Stimulated activated naive CD8-positive, alpha-beta T cell treated with anti-CD3 and anti-CD28 coated beads, Interleukin-15, Interleukin-2, amounts not matched to agents 100 ng/mL and 50 ng/mL, for 24 hours (primary cell): ENCODE data around the gene CPZ.

Experiments
- H3K27ac Mint-ChIP-seq: one replicate; pipeline ENCODE4 v1.8.0; 2021; ENCODE audit warnings: mild to moderate bottlenecking, mixed read lengths
- H3K27me3 Mint-ChIP-seq: one replicate; pipeline ENCODE4 v1.8.0; 2021; ENCODE audit warnings: mixed read lengths
- H3K36me3 Mint-ChIP-seq: one replicate; pipeline ENCODE4 v1.8.0; 2021; ENCODE audit warnings: low read depth, mixed read lengths
- H3K4me1 Mint-ChIP-seq: one replicate; pipeline ENCODE4 v1.8.0; 2021; ENCODE audit warnings: low read depth, mixed read lengths
- H3K4me3 Mint-ChIP-seq: one replicate; pipeline ENCODE4 v1.8.0; 2021; ENCODE audit warnings: mild to moderate bottlenecking, mixed read lengths
- H3K9me3 Mint-ChIP-seq: one replicate; pipeline ENCODE4 v1.8.0; 2021; ENCODE audit warnings: mixed read lengths

The CPZ gene

DNA sequence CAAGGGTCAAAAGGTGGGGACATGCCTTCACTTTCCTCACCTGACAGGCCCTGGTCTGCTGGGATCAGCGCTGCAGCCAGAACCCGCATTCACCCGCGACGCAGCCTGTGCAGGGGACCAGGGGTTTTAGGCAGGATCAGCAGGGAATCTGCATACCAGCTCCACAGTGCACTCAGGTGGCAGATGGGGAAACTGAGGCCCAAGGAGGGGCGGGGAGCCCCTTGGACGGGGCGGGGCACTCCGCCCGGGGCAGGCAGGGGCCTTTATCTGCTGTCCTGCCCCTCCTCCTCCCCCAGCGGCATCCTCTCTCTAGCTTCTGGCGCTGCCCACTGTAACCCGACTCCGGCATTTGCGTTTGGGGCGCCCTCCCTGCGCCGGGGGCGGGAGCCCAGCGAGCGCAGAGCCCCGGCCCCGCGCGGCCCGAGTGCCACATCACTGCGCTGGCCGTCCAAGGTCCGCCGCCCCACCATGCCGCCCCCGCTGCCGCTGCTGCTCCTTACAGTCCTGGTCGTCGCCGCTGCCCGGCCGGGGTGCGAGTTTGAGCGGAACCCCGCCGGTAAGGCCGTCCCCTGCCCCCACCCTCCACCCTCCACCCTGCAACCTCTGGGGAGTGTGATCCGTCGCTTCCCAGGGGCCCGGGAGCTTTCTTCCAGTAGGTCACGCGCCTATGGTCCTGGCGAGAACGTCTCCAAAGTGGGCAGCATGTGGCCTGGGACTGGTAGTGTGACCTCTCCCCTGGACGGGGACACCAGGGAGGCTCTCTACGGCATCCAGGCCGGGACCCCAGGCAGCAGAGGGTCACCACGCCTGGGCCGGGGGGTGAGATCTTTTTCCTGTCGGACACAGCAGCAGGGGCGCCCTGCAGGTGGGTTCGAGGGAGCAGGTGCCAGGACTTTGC lies at the start of gene CPZ:
Gene CPZ (plus strand): TSS at position 400 of the 898 bp plus-strand sequence. CDS start 69 bp downstream, at position 469.
- Mint-ChIP-seq H3K36me3 (no peaks in the 10 kb centered on the region), H3K4me3 (no peak within 1 kb of the TSS), H3K4me1 (no peaks in the 10 kb centered on the region)

DNA sequence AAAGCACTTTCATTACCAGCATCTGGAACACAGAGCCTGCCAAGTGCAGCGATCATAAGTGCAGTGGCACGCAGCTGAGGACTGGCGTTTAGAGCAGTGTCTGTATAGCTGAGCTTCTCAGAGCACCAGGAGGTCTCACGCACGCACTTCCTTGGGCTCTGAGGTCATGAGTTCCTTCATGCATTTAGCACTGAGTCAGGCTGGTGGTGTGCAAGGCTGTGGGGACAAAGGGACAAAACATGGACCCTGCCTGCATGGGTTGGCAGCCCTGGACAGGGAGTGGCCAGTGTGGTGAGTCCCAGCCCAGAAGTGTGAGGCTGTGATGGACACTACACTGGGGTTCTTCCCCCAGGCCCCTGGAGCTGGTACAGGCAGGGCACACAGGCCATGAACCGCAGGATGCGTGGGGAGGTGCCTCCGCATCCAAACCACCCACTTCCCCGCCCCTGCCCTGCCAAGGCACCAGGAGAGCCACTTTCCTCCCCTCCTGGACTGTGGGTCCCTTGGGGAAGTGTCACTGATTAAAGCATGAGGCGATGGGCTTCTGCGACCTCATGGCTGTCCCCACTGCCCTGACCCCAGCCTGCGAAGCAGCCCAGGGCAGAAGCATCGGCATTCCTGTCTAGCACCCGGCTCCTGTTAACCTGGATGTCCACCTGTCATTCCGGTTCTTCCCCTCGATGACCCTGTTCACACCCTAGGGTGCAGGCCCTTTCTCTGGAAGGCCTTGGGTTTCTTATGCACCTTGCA lies 49.6 kb upstream of the CPZ start:
- H3K27me3 Mint-ChIP-seq: no peaks in the 10 kb centered on the region
- no peak overlapping the region for H3K4me3 Mint-ChIP-seq
- no peaks in the 10 kb centered on the region for H3K4me1 Mint-ChIP-seq
- no peak overlapping the region for H3K27ac Mint-ChIP-seq
- no peaks in the 10 kb centered on the region for H3K9me3 Mint-ChIP-seq
- no peaks in the 10 kb centered on the region for H3K36me3 Mint-ChIP-seq

More for the DNA sequence above, at the start of gene CPZ:
- Mint-ChIP-seq H3K27me3 (peaks cover 17% of the 10 kb centered on the region), H3K27ac (no peak within 1 kb of the TSS), H3K9me3 (no peaks in the 10 kb centered on the region)

GRCh38 chr4:8543623-8544022 lies 48.9 kb upstream of the CPZ start:
- no peaks in the 10 kb centered on the region for H3K27me3 Mint-ChIP-seq
- no peak overlapping the region for H3K4me3 Mint-ChIP-seq
- H3K4me1 Mint-ChIP-seq: no peaks in the 10 kb centered on the region
- H3K27ac Mint-ChIP-seq: no peak overlapping the region
- H3K9me3 Mint-ChIP-seq: no peaks in the 10 kb centered on the region
- no peaks in the 10 kb centered on the region for H3K36me3 Mint-ChIP-seq

DNA sequence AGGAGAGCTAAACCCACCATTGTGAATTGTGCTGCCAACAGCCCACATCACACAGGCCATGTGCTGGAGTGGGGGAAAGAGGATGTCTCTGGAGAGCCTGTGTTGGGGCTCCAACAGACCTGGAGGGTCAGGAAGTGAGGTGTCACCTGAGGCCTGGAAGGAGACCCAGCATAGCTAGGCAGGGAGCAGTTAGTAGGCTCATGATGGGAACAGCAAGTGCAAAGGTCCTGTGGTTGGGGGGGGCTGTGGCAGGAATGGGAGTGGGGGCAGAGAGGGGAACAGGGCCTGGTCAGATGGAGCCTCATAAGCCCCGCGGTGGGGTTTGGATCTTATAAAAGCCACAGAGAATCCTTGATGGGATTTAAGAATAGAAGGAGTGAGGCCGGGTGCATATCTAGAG lies 48.3 kb upstream of the CPZ start:
- Mint-ChIP-seq H3K36me3 (no peaks in the 10 kb centered on the region), H3K27ac (no peak overlapping the region), H3K4me1 (no peaks in the 10 kb centered on the region), H3K27me3 (no peaks in the 10 kb centered on the region), H3K4me3 (no peak overlapping the region), H3K9me3 (no peaks in the 10 kb centered on the region)

- H3K27me3 Mint-ChIP-seq: no peaks in the 10 kb centered on the region
- H3K4me1 Mint-ChIP-seq: no peaks in the 10 kb centered on the region
- H3K4me3 Mint-ChIP-seq: no peak overlapping the region
- no peaks in the 10 kb centered on the region for H3K36me3 Mint-ChIP-seq
- H3K9me3 Mint-ChIP-seq: no peaks in the 10 kb centered on the region
- H3K27ac Mint-ChIP-seq: no peak overlapping the region
Measured at GRCh38 chr4:8544741-8545438, 47.7 kb upstream of the CPZ start.

- Mint-ChIP-seq H3K9me3 (no peaks in the 10 kb centered on the region), H3K27me3 (no peaks in the 10 kb centered on the region), H3K4me3 (no peak overlapping the region), H3K36me3 (no peaks in the 10 kb centered on the region), H3K27ac (no peak overlapping the region), H3K4me1 (no peaks in the 10 kb centered on the region)
Measured at GRCh38 chr4:8545439-8545765, 47.2 kb upstream of the CPZ start.

DNA sequence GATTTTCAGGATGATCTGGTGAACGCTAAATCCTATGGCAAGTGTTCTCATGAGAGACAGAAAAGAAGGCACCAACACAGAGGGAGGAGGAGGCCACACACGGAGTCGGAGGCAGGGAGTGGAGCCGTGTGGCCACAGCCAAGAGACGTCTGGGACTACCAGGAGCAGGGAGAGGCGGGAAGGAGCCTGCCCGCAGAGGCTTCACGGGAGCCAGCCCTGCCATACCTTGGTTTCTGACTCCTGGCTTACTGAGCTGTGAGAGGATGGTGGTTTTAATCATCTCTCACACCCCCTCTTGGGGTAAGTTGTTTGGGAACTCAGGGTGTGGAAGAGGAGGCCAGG lies 45.8 kb upstream of the CPZ start:
- H3K4me3 Mint-ChIP-seq: no peak overlapping the region
- H3K4me1 Mint-ChIP-seq: no peaks in the 10 kb centered on the region
- H3K36me3 Mint-ChIP-seq: no peaks in the 10 kb centered on the region
- no peaks in the 10 kb centered on the region for H3K9me3 Mint-ChIP-seq
- H3K27me3 Mint-ChIP-seq: no peaks in the 10 kb centered on the region
- H3K27ac Mint-ChIP-seq: no peak overlapping the region

- no peak overlapping the region for H3K4me3 Mint-ChIP-seq
- H3K4me1 Mint-ChIP-seq: no peaks in the 10 kb centered on the region
Measured at GRCh38 chr4:8547108-8547911, 45.3 kb upstream of the CPZ start.

GRCh38 chr4:8547912-8548730 lies 44.4 kb upstream of the CPZ start:
- Mint-ChIP-seq H3K4me3 (no peak overlapping the region), H3K4me1 (no peaks in the 10 kb centered on the region), H3K36me3 (no peaks in the 10 kb centered on the region), H3K9me3 (no peaks in the 10 kb centered on the region), H3K27ac (no peak overlapping the region), H3K27me3 (no peaks in the 10 kb centered on the region)

More at GRCh38 chr4:8547108-8547911, 45.3 kb upstream of the CPZ start:
- Mint-ChIP-seq H3K36me3 (no peaks in the 10 kb centered on the region), H3K9me3 (no peaks in the 10 kb centered on the region), H3K27ac (no peak overlapping the region), H3K27me3 (no peaks in the 10 kb centered on the region)

DNA sequence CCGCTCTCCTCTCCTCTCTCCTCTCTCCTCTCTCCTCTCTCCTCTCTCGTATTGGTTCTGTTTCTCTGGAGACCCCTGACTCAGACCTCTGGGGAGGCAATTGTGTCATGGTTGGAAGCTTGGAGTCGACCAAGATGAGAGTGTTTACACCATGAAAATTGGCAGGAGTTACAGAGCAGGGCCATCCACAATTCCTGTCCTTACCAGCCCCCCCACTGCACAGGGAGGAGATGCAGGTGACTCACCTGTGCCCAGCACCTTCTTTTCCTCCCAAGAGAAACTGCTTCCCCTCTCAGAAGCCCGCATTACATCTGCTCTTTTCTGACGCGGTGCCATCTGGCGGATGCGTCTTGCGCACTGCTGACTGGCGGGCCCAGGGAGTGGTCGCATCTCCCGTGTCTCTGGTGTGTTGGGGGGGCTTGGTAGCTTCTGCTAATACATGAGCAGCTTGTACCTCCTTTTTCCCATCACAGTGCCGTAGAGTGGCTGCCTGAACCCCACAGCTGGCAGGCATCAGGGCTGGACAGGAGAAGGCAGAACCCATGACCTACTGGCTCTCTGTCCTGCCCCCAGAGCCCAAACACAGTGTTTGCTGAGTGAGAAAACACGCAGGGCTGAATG lies 43.7 kb upstream of the CPZ start:
- no peak overlapping the region for H3K4me3 Mint-ChIP-seq

DNA sequence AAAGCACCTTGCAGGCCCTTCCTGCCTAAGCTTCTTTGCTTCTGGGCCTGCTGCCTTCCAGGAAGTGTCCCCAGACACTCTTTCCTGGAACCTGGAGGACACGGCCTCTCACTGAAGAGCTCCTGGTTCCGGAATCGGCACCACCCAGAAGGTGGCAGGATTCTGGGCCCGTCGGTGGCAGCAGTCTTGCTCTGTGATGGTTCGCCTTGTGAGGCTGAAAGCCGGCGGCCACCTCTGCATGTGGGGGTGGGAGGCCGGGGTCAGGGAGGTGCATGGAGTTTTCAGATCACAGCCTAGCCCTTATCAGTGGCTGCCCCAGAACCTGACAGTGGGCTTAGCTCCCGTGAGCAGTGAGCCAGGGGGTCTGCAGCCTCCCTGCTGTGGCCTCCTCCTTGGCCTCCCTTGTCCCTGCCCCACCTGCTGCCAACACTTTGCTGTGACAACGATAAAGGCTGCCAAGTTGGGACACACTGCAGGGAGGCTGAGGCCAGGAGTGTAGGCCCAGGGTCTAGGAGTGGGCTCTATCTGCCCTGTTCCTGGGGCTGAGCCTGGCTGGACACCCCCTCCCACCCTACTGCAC lies 43.1 kb upstream of the CPZ start:
- H3K4me3 Mint-ChIP-seq: no peak overlapping the region
- no peak overlapping the region for H3K27ac Mint-ChIP-seq
- no peaks in the 10 kb centered on the region for H3K9me3 Mint-ChIP-seq
- no peaks in the 10 kb centered on the region for H3K27me3 Mint-ChIP-seq
- H3K36me3 Mint-ChIP-seq: no peaks in the 10 kb centered on the region
- H3K4me1 Mint-ChIP-seq: no peaks in the 10 kb centered on the region

More for the DNA sequence above, 43.7 kb upstream of the CPZ start:
- no peaks in the 10 kb centered on the region for H3K36me3 Mint-ChIP-seq
- no peak overlapping the region for H3K27ac Mint-ChIP-seq
- no peaks in the 10 kb centered on the region for H3K4me1 Mint-ChIP-seq
- no peaks in the 10 kb centered on the region for H3K9me3 Mint-ChIP-seq
- no peaks in the 10 kb centered on the region for H3K27me3 Mint-ChIP-seq

GRCh38 chr4:8550691-8551090 lies 41.9 kb upstream of the CPZ start:
- H3K27ac Mint-ChIP-seq: no peak overlapping the region
- no peak overlapping the region for H3K4me3 Mint-ChIP-seq
- H3K4me1 Mint-ChIP-seq: no peaks in the 10 kb centered on the region
- H3K27me3 Mint-ChIP-seq: no peaks in the 10 kb centered on the region
- no peaks in the 10 kb centered on the region for H3K36me3 Mint-ChIP-seq
- H3K9me3 Mint-ChIP-seq: no peaks in the 10 kb centered on the region

- no peaks in the 10 kb centered on the region for H3K9me3 Mint-ChIP-seq
- no peaks in the 10 kb centered on the region for H3K27me3 Mint-ChIP-seq
- no peak overlapping the region for H3K4me3 Mint-ChIP-seq
- H3K36me3 Mint-ChIP-seq: no peaks in the 10 kb centered on the region
- no peaks in the 10 kb centered on the region for H3K4me1 Mint-ChIP-seq
- H3K27ac Mint-ChIP-seq: no peak overlapping the region
Measured at GRCh38 chr4:8552024-8552423, 40.5 kb upstream of the CPZ start.
